Osteocyte (in vitro differentiated cells): ENCODE results near the gene PPDPF. TPM values are rescaled to one million over a fixed set of nuclear protein-coding genes. Genes with fewer than 3 reads are reported as not detected.

Experiments used
- DNase-seq: peaks from one replicate; pipeline ENCODE4 v3.0.0; 2021; ENCODE audit warnings: mixed read lengths; ENCODE audit not compliant: unreplicated experiment; ENCODE audit errors: extremely low spot score
- H3K27ac Mint-ChIP-seq: one replicate; pipeline ENCODE4 v1.8.0; 2021; ENCODE audit warnings: mild to moderate bottlenecking, mixed read lengths; ENCODE audit not compliant: unreplicated experiment
- H3K27me3 Mint-ChIP-seq: one replicate; pipeline ENCODE4 v1.8.0; 2021; ENCODE audit warnings: mixed read lengths; ENCODE audit not compliant: unreplicated experiment
- H3K36me3 Mint-ChIP-seq: one replicate; pipeline ENCODE4 v1.8.0; 2021; ENCODE audit warnings: mixed read lengths; ENCODE audit not compliant: unreplicated experiment
- H3K4me1 Mint-ChIP-seq: one replicate; pipeline ENCODE4 v1.8.0; 2021; ENCODE audit warnings: mixed read lengths; ENCODE audit not compliant: unreplicated experiment
- H3K4me3 Mint-ChIP-seq: one replicate; pipeline ENCODE4 v1.8.0; 2021; ENCODE audit warnings: mild to moderate bottlenecking, moderate library complexity, mixed read lengths; ENCODE audit not compliant: unreplicated experiment
- H3K9me3 Mint-ChIP-seq: one replicate; pipeline ENCODE4 v1.8.0; 2021; ENCODE audit warnings: mixed read lengths; ENCODE audit not compliant: unreplicated experiment
- total RNA-seq: library from RNA; stranded (reverse); gene quantifications from 2 replicates; pipeline ENCODE4 v1.2.1, GENCODE V29; 2021
- TF ChIP-seq, protein P1 (sequence below): fragments of 200-600 bp; sonication (generic); IDR thresholded peaks from 2 replicates; pipeline ENCODE4 v1.5.0; 2021; ENCODE audit warnings: antibody characterized with exemption, mild to moderate bottlenecking, moderate library complexity

PPDPF gene
- total RNA-seq, 1 donor from 2014 or later = 239 TPM

DNA sequence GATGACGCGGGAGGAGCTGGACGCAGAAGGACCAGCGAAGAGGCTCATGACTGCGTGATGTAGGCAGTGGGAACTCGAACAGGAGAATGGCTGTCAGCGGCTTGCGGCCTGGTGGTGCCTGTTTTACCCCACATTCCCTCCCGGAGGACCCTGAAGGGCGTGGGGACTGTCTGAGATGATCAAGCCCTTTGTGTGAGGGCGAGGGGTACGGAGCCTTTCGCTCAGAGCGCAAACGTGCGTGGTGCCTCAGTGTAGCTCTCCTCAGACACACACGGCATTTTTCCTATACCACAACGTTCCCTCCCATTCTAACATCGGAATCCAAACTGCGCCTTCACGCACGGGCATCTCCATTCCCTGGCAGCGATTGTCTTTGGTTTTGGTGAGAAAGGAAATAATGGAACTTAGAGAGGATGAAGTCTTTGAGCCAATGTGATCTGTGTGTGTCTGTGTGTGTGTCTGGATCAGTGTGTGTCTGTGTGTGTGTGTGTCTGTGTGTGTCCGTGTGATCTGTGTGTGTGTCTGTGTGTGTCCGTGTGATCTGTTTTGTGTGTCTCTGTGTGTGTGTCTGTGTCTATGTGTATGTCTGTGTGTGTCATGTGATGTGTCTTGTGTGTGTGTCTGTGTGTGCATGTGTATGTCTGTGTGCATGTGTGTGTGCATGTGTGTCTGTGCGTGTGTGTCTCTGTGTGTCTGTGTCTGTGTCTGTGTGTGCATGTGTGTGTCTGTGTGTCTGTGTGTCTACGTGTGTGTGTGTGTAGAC, 11.3 kb downstream of the PPDPF start:
- Mint-ChIP-seq H3K27me3 (no peaks in the 10 kb centered on the region), H3K36me3 (no peaks in the 10 kb centered on the region), H3K4me3 (no peak overlapping the region), H3K9me3 (no peaks in the 10 kb centered on the region), H3K4me1 (peaks cover 9% of the 10 kb centered on the region), H3K27ac (no peak overlapping the region)
- TF ChIP-seq, protein P1, sequence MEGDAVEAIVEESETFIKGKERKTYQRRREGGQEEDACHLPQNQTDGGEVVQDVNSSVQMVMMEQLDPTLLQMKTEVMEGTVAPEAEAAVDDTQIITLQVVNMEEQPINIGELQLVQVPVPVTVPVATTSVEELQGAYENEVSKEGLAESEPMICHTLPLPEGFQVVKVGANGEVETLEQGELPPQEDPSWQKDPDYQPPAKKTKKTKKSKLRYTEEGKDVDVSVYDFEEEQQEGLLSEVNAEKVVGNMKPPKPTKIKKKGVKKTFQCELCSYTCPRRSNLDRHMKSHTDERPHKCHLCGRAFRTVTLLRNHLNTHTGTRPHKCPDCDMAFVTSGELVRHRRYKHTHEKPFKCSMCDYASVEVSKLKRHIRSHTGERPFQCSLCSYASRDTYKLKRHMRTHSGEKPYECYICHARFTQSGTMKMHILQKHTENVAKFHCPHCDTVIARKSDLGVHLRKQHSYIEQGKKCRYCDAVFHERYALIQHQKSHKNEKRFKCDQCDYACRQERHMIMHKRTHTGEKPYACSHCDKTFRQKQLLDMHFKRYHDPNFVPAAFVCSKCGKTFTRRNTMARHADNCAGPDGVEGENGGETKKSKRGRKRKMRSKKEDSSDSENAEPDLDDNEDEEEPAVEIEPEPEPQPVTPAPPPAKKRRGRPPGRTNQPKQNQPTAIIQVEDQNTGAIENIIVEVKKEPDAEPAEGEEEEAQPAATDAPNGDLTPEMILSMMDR = no peak
- DNase-seq = no peak

DNA sequence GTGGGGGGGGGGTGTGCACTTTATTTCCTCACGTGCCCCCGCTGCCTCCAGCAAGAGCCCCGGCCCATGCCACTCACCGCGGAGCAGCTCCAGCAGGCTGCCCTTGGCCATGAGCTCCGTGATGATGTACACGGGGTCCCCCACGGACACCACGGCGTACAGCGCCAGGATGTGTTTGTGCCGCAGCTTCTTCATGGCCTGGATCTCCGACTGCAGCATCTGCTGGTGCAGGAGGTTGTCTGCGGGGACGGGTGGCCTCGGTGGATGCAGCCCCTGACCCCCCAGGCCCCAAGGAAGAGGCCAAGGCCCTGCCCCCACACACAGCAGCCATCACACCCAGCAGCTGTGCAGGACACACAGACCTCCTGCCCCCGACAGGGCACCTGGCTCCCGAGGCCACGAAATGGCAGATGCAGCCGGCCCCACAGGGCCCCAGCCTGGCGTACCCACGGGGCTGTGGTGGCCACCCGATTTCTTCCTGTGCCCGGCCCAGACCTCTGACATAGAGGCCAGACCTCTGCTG, 11.9 kb downstream of the PPDPF start:
- DNase-seq = no peak
- Mint-ChIP-seq H3K27me3 (no peaks in the 10 kb centered on the region), H3K36me3 (no peaks in the 10 kb centered on the region), H3K27ac (no peak overlapping the region), H3K9me3 (no peaks in the 10 kb centered on the region), H3K4me3 (no peak overlapping the region), H3K4me1 (peaks cover 10% of the 10 kb centered on the region)
- TF ChIP-seq, protein P1 = no peak

DNA sequence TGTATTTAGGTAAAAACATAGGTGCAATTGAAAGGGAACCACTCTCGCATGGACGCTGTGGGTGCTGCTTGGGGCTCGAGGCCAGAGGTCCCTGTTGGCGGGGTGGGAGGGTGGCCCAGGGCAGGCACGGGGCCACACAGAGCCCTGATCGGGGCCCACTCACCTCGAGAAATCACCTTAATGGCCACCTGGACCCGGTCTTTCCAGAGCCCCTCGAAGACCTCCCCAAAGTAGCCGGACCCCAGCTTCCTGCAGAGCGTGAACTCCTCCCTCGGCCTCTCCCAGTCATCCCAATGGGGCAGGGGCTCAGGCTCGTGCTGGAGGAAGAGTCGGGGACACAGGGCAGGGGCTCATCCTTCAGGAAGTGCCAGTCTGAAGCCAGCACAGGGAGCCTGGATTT, 12.8 kb downstream of the PPDPF start:
- H3K4me3 Mint-ChIP-seq = no peak overlapping the region
- H3K36me3 Mint-ChIP-seq = no peaks in the 10 kb centered on the region
- no peak for DNase-seq
- H3K4me1 Mint-ChIP-seq = peaks cover 15% of the 10 kb centered on the region
- H3K27me3 Mint-ChIP-seq = no peaks in the 10 kb centered on the region
- H3K27ac Mint-ChIP-seq = no peak overlapping the region
- H3K9me3 Mint-ChIP-seq = no peaks in the 10 kb centered on the region
- TF ChIP-seq, protein P1 = no peak

DNA sequence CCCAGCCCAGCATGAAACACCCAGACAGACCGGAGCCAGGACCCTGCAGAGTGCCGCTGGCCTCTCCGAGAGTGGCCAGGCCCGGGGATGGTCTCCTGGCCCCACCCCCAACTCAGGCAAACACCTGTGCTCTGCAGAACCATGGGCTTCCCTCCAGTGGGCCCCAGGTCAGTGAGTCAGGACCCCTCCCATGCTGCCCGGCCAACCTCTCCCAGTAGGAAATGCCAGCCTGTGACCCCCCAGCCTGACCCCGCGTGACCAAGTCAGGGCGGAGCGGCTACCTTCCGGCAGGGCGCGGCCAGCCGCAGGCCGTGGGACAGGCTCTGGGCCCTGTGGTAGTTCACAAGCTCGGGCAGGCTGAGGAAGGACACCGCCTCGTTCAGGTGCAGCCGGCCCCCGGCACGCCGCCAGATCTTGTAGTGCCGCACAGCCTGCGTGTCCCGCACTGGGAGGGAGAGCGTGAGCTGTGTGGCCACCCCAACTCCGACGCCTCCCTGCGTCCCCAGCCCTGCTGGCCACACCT, 13.4 kb downstream of the PPDPF start:
- H3K4me3 Mint-ChIP-seq = no peak overlapping the region
- no peak for DNase-seq
- H3K9me3 Mint-ChIP-seq = no peaks in the 10 kb centered on the region
- TF ChIP-seq, protein P1 = no peak
- no peaks in the 10 kb centered on the region for H3K27me3 Mint-ChIP-seq
- H3K36me3 Mint-ChIP-seq = no peaks in the 10 kb centered on the region
- H3K4me1 Mint-ChIP-seq = peaks cover 15% of the 10 kb centered on the region
- no peak overlapping the region for H3K27ac Mint-ChIP-seq

DNA sequence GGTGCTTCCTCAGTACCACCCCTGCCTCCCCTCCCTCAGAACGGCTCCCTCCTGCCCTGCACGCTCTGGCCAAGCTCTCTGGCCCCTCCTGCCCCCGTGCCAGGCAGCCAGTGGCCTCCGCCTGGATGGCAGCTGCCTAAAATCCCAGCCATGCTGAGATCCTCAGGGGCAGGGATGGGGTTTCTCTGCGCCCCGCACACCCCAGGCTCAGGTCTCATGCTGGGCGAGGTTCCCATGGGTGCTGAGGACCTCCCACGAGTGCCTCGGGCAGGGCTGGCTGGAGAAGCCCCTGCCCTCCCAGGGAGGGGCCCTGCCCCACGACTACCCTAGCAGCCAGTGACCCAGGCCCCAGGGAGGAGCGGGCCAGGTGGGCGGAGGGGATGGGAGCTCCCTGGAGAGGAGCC, 13.9 kb downstream of the PPDPF start:
- no peak overlapping the region for H3K27ac Mint-ChIP-seq
- no peaks in the 10 kb centered on the region for H3K27me3 Mint-ChIP-seq
- TF ChIP-seq, protein P1 = no peak
- no peak for DNase-seq
- H3K4me1 Mint-ChIP-seq = peaks cover 15% of the 10 kb centered on the region
- H3K9me3 Mint-ChIP-seq = no peaks in the 10 kb centered on the region
- no peak overlapping the region for H3K4me3 Mint-ChIP-seq
- H3K36me3 Mint-ChIP-seq = no peaks in the 10 kb centered on the region
